PC-9 (cell line): ENCODE data around the gene SLC25A47. TPM values are rescaled to one million over a fixed set of nuclear protein-coding genes. Genes with fewer than 3 reads are reported as not detected.

Experiments used
- BruUV-seq: library from RNA; stranded (reverse); fragments of 400-500 nt; replicated peaks from 2 replicates; lab custom pipeline; 2021; lab: Mats Ljungman, UMichigan
- CTCF ChIA-PET: fragments of 300-600 bp; sonication (Branson Sonifier 250); formaldehyde crosslinking; loops from one replicate; lab custom pipeline; 2022; ENCODE audit warnings: antibody characterized with exemption; lab: Charles Lee
- POLR2A ChIA-PET: fragments of 300-600 bp; sonication (Branson Sonifier 250); formaldehyde crosslinking; loops from one replicate; lab custom pipeline; 2022; ENCODE audit warnings: antibody characterized with exemption; ENCODE audit not compliant: unreplicated experiment; lab: Charles Lee
- DNase-seq, 2 experiments: peaks; one replicate each; pipeline versions ENCODE4 v3.0.0 to v3.0.0-alpha.2; 2015 to 2022; ENCODE audit warnings: mixed read lengths in 1 of 2
- H2AFZ ChIP-seq: fragments of 200-600 bp; sonication (generic); 2 replicates; pipeline ENCODE4 v1.8.1; 2017; ENCODE audit warnings: antibody characterized with exemption
- H3F3A ChIP-seq: fragments of 200-600 bp; sonication (generic); 2 replicates; pipeline ENCODE4 v1.8.1; 2017; ENCODE audit warnings: antibody characterized with exemption, mild to moderate bottlenecking, low read depth; ENCODE audit not compliant: insufficient read depth
- H3K27ac ChIP-seq: fragments of 200-600 bp; sonication (generic); 2 replicates; pipeline ENCODE4 v1.6.1; 2016; ENCODE audit warnings: mixed run types
- H3K27me3 ChIP-seq: fragments of 200-600 bp; sonication (generic); 2 replicates; pipeline ENCODE4 v1.6.1; 2016; ENCODE audit warnings: low read depth, mixed run types; ENCODE audit not compliant: insufficient read depth
- H3K36me3 ChIP-seq: fragments of 200-600 bp; sonication (generic); 2 replicates; pipeline ENCODE4 v1.6.1; 2016; ENCODE audit warnings: low read depth, mixed run types
- H3K4me1 ChIP-seq: fragments of 200-600 bp; sonication (generic); replicated peaks from 2 replicates; pipeline ENCODE4 v1.6.1; 2016; ENCODE audit warnings: mixed run types; ENCODE audit not compliant: insufficient read depth
- H3K4me2 ChIP-seq: fragments of 200-600 bp; sonication (generic); 2 replicates; pipeline ENCODE4 v1.6.1; 2017; ENCODE audit warnings: mixed run types
- H3K4me3 ChIP-seq: fragments of 200-600 bp; sonication (generic); 2 replicates; pipeline ENCODE4 v1.6.1; 2016; ENCODE audit warnings: mixed run types
- H3K79me2 ChIP-seq: fragments of 200-600 bp; sonication (generic); 2 replicates; pipeline ENCODE4 v1.6.1; 2017; ENCODE audit warnings: low read depth, mixed run types
- H3K9me2 ChIP-seq: fragments of 200-600 bp; sonication (generic); 2 replicates; pipeline ENCODE4 v1.8.1; 2017; ENCODE audit warnings: mild to moderate bottlenecking; ENCODE audit not compliant: insufficient read depth
- H3K9me3 ChIP-seq: fragments of 200-600 bp; sonication (generic); 2 replicates; pipeline ENCODE4 v1.8.1; 2016; ENCODE audit warnings: low read depth; ENCODE audit not compliant: insufficient read depth
- H4K20me1 ChIP-seq: fragments of 200-600 bp; sonication (generic); 2 replicates; pipeline ENCODE4 v1.8.1; 2017; ENCODE audit not compliant: insufficient read depth
- CTCF ChIP-seq: fragments of 200-600 bp; sonication (generic); conservative IDR thresholded peaks from 2 replicates; pipeline ENCODE4 v1.6.1; 2017; ENCODE audit warnings: mixed run types, antibody characterized with exemption, mild to moderate bottlenecking, moderate library complexity
- EZH2 ChIP-seq: fragments of 200-600 bp; sonication (generic); IDR thresholded peaks from 2 replicates; pipeline ENCODE4 v1.8.0; 2017; ENCODE audit warnings: antibody characterized with exemption, low read depth
- intact Hi-C: fragments of 100-400 bp; cut with micrococcal nuclease; formaldehyde crosslinking; loops from one replicate; pipeline ENCODE4 v1.10.0; 2022; ENCODE audit not compliant: unreplicated experiment
- total RNA-seq: library from RNA; stranded (reverse); gene quantifications from 2 replicates; pipeline ENCODE4 v1.2.3, GENCODE V29; 2021

SLC25A47 gene
- total RNA-seq, 1 experiment from 2014 or later: not detected

- Histone ChIP-seq H3K27ac (no peak overlapping the region), H4K20me1 (no peaks in the 10 kb centered on the region), H2AFZ (no peak overlapping the region), H3K4me2 (no peak overlapping the region), H3K27me3 (no peaks in the 10 kb centered on the region), H3K4me3 (no peak overlapping the region), H3F3A (no peaks in the 10 kb centered on the region), H3K9me3 (no peaks in the 10 kb centered on the region), H3K9me2 (no peaks in the 10 kb centered on the region), H3K79me2 (no peaks in the 10 kb centered on the region), H3K4me1 (no peaks in the 10 kb centered on the region), H3K36me3 (no peaks in the 10 kb centered on the region)
- no peak for DNase-seq
- POLR2A ChIA-PET: no interaction called here
- CTCF ChIA-PET: interaction anchor here (0.6 kb wide), 1 partner anchor 52 kb away, joined by 3 read pairs; no protein-coding TSS in a partner anchor
- intact Hi-C loops: no loop called here
- no TSS peak for BruUV-seq
- TF ChIP-seq EZH2: no peak
- no peak for TF ChIP-seq CTCF
Observed at GRCh38 chr14:100325958-100326357, 2.8 kb downstream of the SLC25A47 start.

DNA sequence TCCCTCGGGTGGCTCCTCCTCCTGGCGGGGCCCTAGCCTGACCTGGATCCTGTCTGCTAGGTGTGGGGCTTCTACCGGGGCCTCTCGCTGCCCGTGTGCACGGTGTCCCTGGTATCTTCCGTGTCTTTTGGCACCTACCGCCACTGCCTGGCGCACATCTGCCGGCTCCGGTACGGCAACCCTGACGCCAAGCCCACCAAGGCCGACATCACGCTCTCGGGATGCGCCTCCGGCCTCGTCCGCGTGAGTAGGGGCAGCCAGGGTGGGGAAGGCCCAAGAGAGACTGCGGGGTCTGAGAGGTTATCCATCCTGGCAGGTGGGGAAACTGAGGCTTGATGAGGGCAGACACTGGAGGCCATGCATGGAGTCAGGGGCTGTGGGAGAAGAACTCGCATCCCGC is 4.0 kb downstream of the SLC25A47 start:
- Histone ChIP-seq H3K79me2 (no peaks in the 10 kb centered on the region), H3F3A (no peaks in the 10 kb centered on the region), H3K4me2 (no peak overlapping the region), H3K36me3 (no peaks in the 10 kb centered on the region), H3K4me1 (no peaks in the 10 kb centered on the region), H3K27ac (no peak overlapping the region), H3K4me3 (no peak overlapping the region), H4K20me1 (no peaks in the 10 kb centered on the region), H3K9me3 (no peaks in the 10 kb centered on the region), H2AFZ (no peak overlapping the region), H3K27me3 (no peaks in the 10 kb centered on the region), H3K9me2 (no peaks in the 10 kb centered on the region)
- intact Hi-C loops: no loop called here
- DNase-seq: no peak
- TF ChIP-seq EZH2 (no peak), CTCF (no peak)
- BruUV-seq: no TSS peak
- ChIA-PET POLR2A (no interaction called here), CTCF (interaction anchor here (0.6 kb wide), 1 partner anchor 8 kb away, joined by 4 read pairs; no protein-coding TSS in a partner anchor)

GRCh38 chr14:100328495-100329163 is 5.5 kb downstream of the SLC25A47 start:
- Histone ChIP-seq H3K4me1 (no peaks in the 10 kb centered on the region), H2AFZ (no peak overlapping the region), H3K4me3 (no peak overlapping the region), H3K9me3 (no peaks in the 10 kb centered on the region), H3K9me2 (no peaks in the 10 kb centered on the region), H3F3A (no peaks in the 10 kb centered on the region), H3K4me2 (no peak overlapping the region), H3K27me3 (no peaks in the 10 kb centered on the region), H3K36me3 (no peaks in the 10 kb centered on the region), H3K79me2 (no peaks in the 10 kb centered on the region), H4K20me1 (no peaks in the 10 kb centered on the region), H3K27ac (no peak overlapping the region)
- no TSS peak for BruUV-seq
- intact Hi-C loops: no loop called here
- POLR2A ChIA-PET: no interaction called here
- TF ChIP-seq CTCF (no peak), EZH2 (no peak)
- no peak for DNase-seq
- CTCF ChIA-PET: no interaction called here
